HCT116 (cell line): ENCODE results near the gene CLEC5A.

Experiments used
- CEBPB ChIP-seq: IDR thresholded peaks from 2 replicates; pipeline ENCODE4 v1.6.1; 2012; ENCODE audit warnings: low read depth
- EGR1 ChIP-seq: IDR thresholded peaks from 2 replicates; pipeline ENCODE4 v1.6.1; 2012; ENCODE audit warnings: low read depth
- EZH2 ChIP-seq: fragments of 200-600 bp; sonication (generic); IDR thresholded peaks from 2 replicates; pipeline ENCODE4 v1.6.1; 2017; ENCODE audit warnings: antibody characterized with exemption, mixed run types
- FOSL1 ChIP-seq: IDR thresholded peaks from 2 replicates; pipeline ENCODE4 v1.6.1; 2012; ENCODE audit warnings: low read depth
- POLR2A ChIP-seq: IDR thresholded peaks from 2 replicates; pipeline ENCODE4 v1.7.0; 2011; ENCODE audit warnings: borderline replicate concordance; ENCODE audit not compliant: insufficient read depth, insufficient read length; ENCODE audit errors: extremely low read depth
- POLR2AphosphoS5 ChIP-seq: IDR thresholded peaks from 2 replicates; pipeline ENCODE4 v1.6.1; 2011; ENCODE audit warnings: mild to moderate bottlenecking, low read depth, low read length, moderate library complexity
- SRF ChIP-seq: IDR thresholded peaks from 2 replicates; pipeline ENCODE4 v1.6.1; 2012; ENCODE audit warnings: low read depth
- TCF7L2 ChIP-seq: IDR thresholded peaks from 2 replicates; pipeline ENCODE4 v1.7.0; 2011; ENCODE audit warnings: borderline replicate concordance, inconsistent platforms; ENCODE audit not compliant: insufficient read depth, insufficient read length; ENCODE audit errors: extremely low read depth
- ZFX ChIP-seq: fragments of 450-650 bp; IDR thresholded peaks from 2 replicates; pipeline ENCODE4 v1.6.1; 2017
- ZNF274 ChIP-seq: fragments of 200-500 bp; sonication (Bioruptor generic); IDR thresholded peaks from 2 replicates; pipeline ENCODE4 v1.6.1; 2014; ENCODE audit warnings: mild to moderate bottlenecking, low read depth, low read length, inconsistent platforms
- TF ChIP-seq, protein P1 (sequence below), 3 experiments: fragments of 200-600 bp in 1 of 3; sonication (generic) in 1 of 3; IDR thresholded peaks in 2 of 3; conservative IDR thresholded peaks in 1 of 3; 2 replicates each; pipeline ENCODE4 v1.5.1; 2012 to 2017; ENCODE audit warnings: low read depth in 2 of 3, low read length in 2 of 3, antibody characterized with exemption in 1 of 3, borderline replicate concordance in 1 of 3, control low read depth in 1 of 3, mild to moderate bottlenecking in 1 of 3, mixed read lengths in 1 of 3, mixed run types in 1 of 3, moderate library complexity in 1 of 3; ENCODE audit not compliant: insufficient read depth in 1 of 3
- TF ChIP-seq, protein P2 (sequence below): IDR thresholded peaks from 2 replicates; pipeline ENCODE4 v1.6.1; 2012

DNA sequence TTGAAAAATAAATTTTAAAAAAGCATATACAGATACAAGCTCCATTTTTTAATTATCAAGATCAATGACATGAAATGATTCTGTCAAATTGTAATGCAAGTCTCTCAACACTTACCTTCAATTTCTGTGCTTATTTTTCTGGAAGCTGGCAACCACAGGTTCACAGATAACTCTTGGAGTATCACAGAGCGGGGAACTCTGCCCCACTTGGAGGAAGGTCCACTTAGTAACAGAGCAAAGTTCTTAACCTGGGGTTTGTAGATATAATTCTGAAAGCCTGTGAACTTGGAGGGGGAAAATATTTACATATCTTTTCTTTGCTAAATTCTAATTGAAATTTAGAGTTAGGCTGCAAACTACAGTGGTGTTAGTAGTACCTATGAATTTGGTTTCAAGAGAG, 46.6 kb upstream of the CLEC5A start:
- TF ChIP-seq, protein P1, sequence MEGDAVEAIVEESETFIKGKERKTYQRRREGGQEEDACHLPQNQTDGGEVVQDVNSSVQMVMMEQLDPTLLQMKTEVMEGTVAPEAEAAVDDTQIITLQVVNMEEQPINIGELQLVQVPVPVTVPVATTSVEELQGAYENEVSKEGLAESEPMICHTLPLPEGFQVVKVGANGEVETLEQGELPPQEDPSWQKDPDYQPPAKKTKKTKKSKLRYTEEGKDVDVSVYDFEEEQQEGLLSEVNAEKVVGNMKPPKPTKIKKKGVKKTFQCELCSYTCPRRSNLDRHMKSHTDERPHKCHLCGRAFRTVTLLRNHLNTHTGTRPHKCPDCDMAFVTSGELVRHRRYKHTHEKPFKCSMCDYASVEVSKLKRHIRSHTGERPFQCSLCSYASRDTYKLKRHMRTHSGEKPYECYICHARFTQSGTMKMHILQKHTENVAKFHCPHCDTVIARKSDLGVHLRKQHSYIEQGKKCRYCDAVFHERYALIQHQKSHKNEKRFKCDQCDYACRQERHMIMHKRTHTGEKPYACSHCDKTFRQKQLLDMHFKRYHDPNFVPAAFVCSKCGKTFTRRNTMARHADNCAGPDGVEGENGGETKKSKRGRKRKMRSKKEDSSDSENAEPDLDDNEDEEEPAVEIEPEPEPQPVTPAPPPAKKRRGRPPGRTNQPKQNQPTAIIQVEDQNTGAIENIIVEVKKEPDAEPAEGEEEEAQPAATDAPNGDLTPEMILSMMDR (IDR thresholded peaks at IDR 0.05 in 2 of 3, conservative IDR thresholded peaks at IDR 0.05 in 1 of 3; ENCODE audit: borderline replicate concordance in 1 of 3, insufficient read depth in 1 of 3, low read depth in 2 of 3, low read length in 2 of 3) = no peak
- TF ChIP-seq EZH2 = no peak
- TF ChIP-seq POLR2AphosphoS5 = no peak
- no peak for TF ChIP-seq TCF7L2
- no peak for TF ChIP-seq POLR2A
- TF ChIP-seq ZFX = no peak
- TF ChIP-seq, protein P2, sequence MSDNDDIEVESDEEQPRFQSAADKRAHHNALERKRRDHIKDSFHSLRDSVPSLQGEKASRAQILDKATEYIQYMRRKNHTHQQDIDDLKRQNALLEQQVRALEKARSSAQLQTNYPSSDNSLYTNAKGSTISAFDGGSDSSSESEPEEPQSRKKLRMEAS = no peak
- no peak for TF ChIP-seq SRF
- no peak for TF ChIP-seq CEBPB
- TF ChIP-seq ZNF274 = no peak
- TF ChIP-seq FOSL1 = no peak
- no peak for TF ChIP-seq EGR1
